IMR-90 (cell line): Measurements from ENCODE around the gene SLC12A7. TPM values are rescaled to one million over a fixed set of nuclear protein-coding genes. Genes with fewer than 3 reads are reported as not detected.

Experiments
- ATAC-seq: fragments of 200-7000 bp; cut with Tn5 transposase; 2 replicates; pipeline ENCODE4 v1.9.1; 2020; ENCODE audit warnings: low read depth, mild to moderate bottlenecking, moderate library complexity
- BruUV-seq: library from RNA; stranded (reverse); fragments of 400-500 nt; replicated peaks from 2 replicates; lab custom pipeline; 2021; lab: Mats Ljungman, UMichigan
- CTCF ChIA-PET: fragments of 300-600 bp; formaldehyde crosslinking; extraction: SDS; loops from one replicate; lab custom pipeline; 2021; ENCODE audit warnings: antibody characterized with exemption; lab: Yijun Ruan, JAX
- POLR2A ChIA-PET: fragments of 300-600 bp; sonication (Branson Sonifier 250); formaldehyde crosslinking; loops from one replicate; lab custom pipeline; 2022; ENCODE audit warnings: antibody characterized with exemption; ENCODE audit not compliant: unreplicated experiment; lab: Charles Lee
- DNase-seq: peaks from one replicate; pipeline ENCODE4 v3.0.0; 2013
- H2AFZ ChIP-seq: replicated peaks from 2 replicates; pipeline ENCODE3; 2013; ENCODE audit warnings: low read length, mild to moderate bottlenecking; ENCODE audit not compliant: poor library complexity
- H2AK5ac ChIP-seq: 2 replicates; pipeline ENCODE4 v1.6.1; 2013; ENCODE audit warnings: low read depth, low read length, inconsistent platforms
- H2AK9ac ChIP-seq: replicated peaks from 2 replicates; pipeline ENCODE3; 2013; ENCODE audit warnings: mild to moderate bottlenecking, low read depth, low read length, moderate library complexity; ENCODE audit not compliant: poor library complexity
- H2BK120ac ChIP-seq: 2 replicates; pipeline ENCODE4 v1.6.1; 2013; ENCODE audit warnings: low read depth, low read length, inconsistent platforms
- H2BK15ac ChIP-seq: 3 replicates; pipeline ENCODE4 v1.6.1; 2013; ENCODE audit warnings: low read depth, low read length, inconsistent platforms
- H2BK20ac ChIP-seq: 2 replicates; pipeline ENCODE4 v1.6.1; 2013; ENCODE audit warnings: low read depth, mild to moderate bottlenecking, inconsistent platforms, low read length, moderate library complexity
- H2BK5ac ChIP-seq: 2 replicates; pipeline ENCODE4 v1.6.1; 2013; ENCODE audit warnings: mild to moderate bottlenecking, low read depth, low read length, inconsistent platforms; ENCODE audit not compliant: poor library complexity, severe bottlenecking
- H3K14ac ChIP-seq: replicated peaks from 2 replicates; pipeline ENCODE4 v1.6.1; 2013; ENCODE audit warnings: low read depth, low read length, inconsistent platforms
- H3K18ac ChIP-seq: 2 replicates; pipeline ENCODE4 v1.6.1; 2013; ENCODE audit warnings: low read depth, low read length, control low read depth
- H3K23ac ChIP-seq: 2 replicates; pipeline ENCODE4 v1.6.1; 2013; ENCODE audit warnings: low read depth, low read length, inconsistent platforms
- H3K27ac ChIP-seq: 2 replicates; pipeline ENCODE4 v1.5.1; 2013; ENCODE audit warnings: mild to moderate bottlenecking, control low read depth, low read length; ENCODE audit not compliant: insufficient read depth
- H3K27me3 ChIP-seq: 2 replicates; pipeline ENCODE4 v1.6.1; 2013; ENCODE audit warnings: low read length; ENCODE audit not compliant: control insufficient read depth, insufficient read depth
- H3K36me3 ChIP-seq: 2 replicates; pipeline ENCODE4 v1.6.1; 2013; ENCODE audit warnings: low read length, mixed read lengths; ENCODE audit not compliant: control insufficient read depth, insufficient read depth
- H3K4ac ChIP-seq: 2 replicates; pipeline ENCODE4 v1.6.1; 2013; ENCODE audit warnings: low read depth, low read length, inconsistent platforms
- H3K4me1 ChIP-seq: 2 replicates; pipeline ENCODE4 v1.6.1; 2013; ENCODE audit warnings: low read length, mixed read lengths; ENCODE audit not compliant: control insufficient read depth, insufficient read depth
- H3K4me2 ChIP-seq: 2 replicates; pipeline ENCODE4 v1.6.1; 2013; ENCODE audit warnings: low read depth, mild to moderate bottlenecking, control low read depth, low read length, moderate library complexity
- H3K4me3 ChIP-seq: 2 replicates; pipeline ENCODE4 v1.5.1; 2013; ENCODE audit warnings: low read depth, mild to moderate bottlenecking, control low read depth, low read length, moderate library complexity; ENCODE audit not compliant: insufficient read depth
- H3K56ac ChIP-seq: 2 replicates; pipeline ENCODE4 v1.6.1; 2013; ENCODE audit warnings: low read length, inconsistent platforms; ENCODE audit not compliant: insufficient read depth; ENCODE audit errors: extremely low read depth
- H3K79me1 ChIP-seq, 2 experiments: 2 replicates each; pipeline ENCODE4 v1.6.1; 2013; ENCODE audit warnings: low read length in 2 of 2, inconsistent platforms in 1 of 2, low read depth in 1 of 2
- H3K9ac ChIP-seq: 2 replicates; pipeline ENCODE4 v1.6.1; 2013; ENCODE audit warnings: low read depth, low read length, control low read depth
- H3K9me1 ChIP-seq: 2 replicates; pipeline ENCODE4 v1.6.1; 2013; ENCODE audit warnings: low read length, inconsistent platforms; ENCODE audit not compliant: insufficient read depth
- H3K9me3 ChIP-seq: 2 replicates; pipeline ENCODE4 v1.6.1; 2013; ENCODE audit warnings: low read length; ENCODE audit not compliant: control insufficient read depth, insufficient read depth
- H4K20me1 ChIP-seq: 2 replicates; pipeline ENCODE4 v1.6.1; 2013; ENCODE audit warnings: low read length, inconsistent platforms; ENCODE audit not compliant: insufficient read depth
- H4K5ac ChIP-seq: 2 replicates; pipeline ENCODE4 v1.6.1; 2013; ENCODE audit warnings: mild to moderate bottlenecking, low read depth, low read length, control low read depth
- H4K8ac ChIP-seq, 2 experiments: 2 replicates each; pipeline ENCODE4 v1.6.1; 2013; ENCODE audit warnings: low read depth in 2 of 2, low read length in 2 of 2, control low read depth in 1 of 2, inconsistent platforms in 1 of 2
- H4K91ac ChIP-seq: 2 replicates; pipeline ENCODE4 v1.6.1; 2013; ENCODE audit warnings: low read depth, low read length, inconsistent platforms; ENCODE audit not compliant: insufficient read depth
- BHLHE40 ChIP-seq: fragments of 150-350 bp; IDR thresholded peaks from 2 replicates; pipeline ENCODE4 v1.6.1; 2016; ENCODE audit warnings: mild to moderate bottlenecking, low read depth, low read length
- CEBPB ChIP-seq: IDR thresholded peaks from 2 replicates; pipeline ENCODE4 v1.6.1; 2012; ENCODE audit warnings: low read depth, low read length, improper control_type of control experiment
- CHD1 ChIP-seq: IDR thresholded peaks from 2 replicates; pipeline ENCODE4 v1.6.1; 2012; ENCODE audit warnings: low read depth, low read length, improper control_type of control experiment
- CTCF ChIP-seq: conservative IDR thresholded peaks from 2 replicates; pipeline ENCODE4 v1.5.1; 2012; ENCODE audit warnings: mild to moderate bottlenecking, low read depth, low read length, improper control_type of control experiment
- ELK1 ChIP-seq: fragments of 150-350 bp; IDR thresholded peaks from 2 replicates; pipeline ENCODE4 v1.6.1; 2016; ENCODE audit warnings: low read depth, mild to moderate bottlenecking, low read length, moderate library complexity, borderline replicate concordance
- FOS ChIP-seq: fragments of 150-350 bp; IDR thresholded peaks from 2 replicates; pipeline ENCODE4 v1.6.1; 2016; ENCODE audit warnings: low read depth, low read length
- MAFK ChIP-seq: IDR thresholded peaks from 2 replicates; pipeline ENCODE4 v1.6.1; 2012; ENCODE audit warnings: low read depth, low read length, improper control_type of control experiment
- MAZ ChIP-seq: IDR thresholded peaks from 2 replicates; pipeline ENCODE4 v1.6.1; 2012; ENCODE audit warnings: low read depth, mild to moderate bottlenecking, low read length, improper control_type of control experiment, moderate library complexity, borderline replicate concordance
- MXI1 ChIP-seq: IDR thresholded peaks from 2 replicates; pipeline ENCODE4 v1.6.1; 2012; ENCODE audit warnings: low read depth, mild to moderate bottlenecking, low read length, moderate library complexity, borderline replicate concordance
- NFE2L2 ChIP-seq: fragments of 150-350 bp; IDR thresholded peaks from 2 replicates; pipeline ENCODE4 v1.6.1; 2016; ENCODE audit warnings: low read depth, mild to moderate bottlenecking, low read length
- POLR2A ChIP-seq: IDR thresholded peaks from 2 replicates; pipeline ENCODE4 v1.6.1; 2012; ENCODE audit warnings: mild to moderate bottlenecking, low read depth, low read length
- RAD21 ChIP-seq: IDR thresholded peaks from 2 replicates; pipeline ENCODE4 v1.6.1; 2012; ENCODE audit warnings: low read length, improper control_type of control experiment
- RCOR1 ChIP-seq: IDR thresholded peaks from 2 replicates; pipeline ENCODE4 v1.6.1; 2012; ENCODE audit warnings: mild to moderate bottlenecking, low read length, improper control_type of control experiment; ENCODE audit not compliant: insufficient replicate concordance
- RFX5 ChIP-seq: IDR thresholded peaks from 2 replicates; pipeline ENCODE4 v1.8.0; 2012; ENCODE audit warnings: low read depth, mild to moderate bottlenecking, low read length, moderate library complexity
- SMC3 ChIP-seq: fragments of 150-350 bp; IDR thresholded peaks from 2 replicates; pipeline ENCODE4 v1.6.1; 2016; ENCODE audit warnings: low read depth, mild to moderate bottlenecking, antibody characterized with exemption, low read length, moderate library complexity
- USF2 ChIP-seq: fragments of 150-350 bp; IDR thresholded peaks from 2 replicates; pipeline ENCODE4 v1.6.1; 2017; ENCODE audit warnings: mild to moderate bottlenecking, antibody characterized with exemption, low read length, low read depth
- whole genome bisulfite sequencing, 2 experiments: methylation state at CpG; one replicate each; pipeline versions ENCODE4 v1.1.5 to v1.1.7; 2013; ENCODE audit warnings: missing lambda C conversion rate in 2 of 2; ENCODE audit not compliant: insufficient read length in 1 of 2; ENCODE audit errors: extremely low coverage in 2 of 2; 5-methylcytosine and 5-hydroxymethylcytosine counted together
- dilution Hi-C: fragments of 300-500 bp; cut with HindIII; formaldehyde crosslinking; loops from one replicate; pipeline ENCODE4 v1.14.3; 2018; ENCODE audit warnings: low sequenced_read_pairs; ENCODE audit not compliant: unreplicated experiment
- in situ Hi-C: fragments of 300-500 bp; cut with MboI; formaldehyde crosslinking; loops from 3 replicates; pipeline ENCODE4 v1.14.3; 2019; ENCODE audit warnings: low sequenced_read_pairs, inconsistent platforms, mixed read lengths
- intact Hi-C: fragments of 100-400 bp; cut with micrococcal nuclease; formaldehyde crosslinking; loops from 2 replicates; pipeline ENCODE4 v1.10.0; 2022
- polyA plus RNA-seq, 3 experiments: library from polyadenylated mRNA; depleted of rRNA; stranded (reverse); fragments of >200 nt; gene quantifications; 2 replicates each; pipeline ENCODE4 v1.2.3, GENCODE V29; 2012; ENCODE audit warnings: low replicate concordance in 1 of 3
- total RNA-seq: library from RNA; depleted of rRNA; stranded (reverse); fragments of >200 nt; gene quantifications from 2 replicates; pipeline ENCODE4 v1.2.3, GENCODE V29; 2012

Gene SLC12A7
- total and polyA plus RNA-seq, 2 of the 4 experiments (the other 2 are of a cell fraction), result 3.0 to 6.1 TPM

GRCh38 chr5:1130218-1130946 lies 18.5 kb upstream of the SLC12A7 start:
- no peak for ATAC-seq
- TF ChIP-seq MXI1 (no peak), MAZ (no peak), MAFK (no peak), CEBPB (no peak), RCOR1 (no peak), BHLHE40 (no peak), FOS (no peak), CTCF (no peak), USF2 (no peak), NFE2L2 (no peak), ELK1 (no peak), SMC3 (no peak), CHD1 (no peak), RAD21 (no peak), RFX5 (no peak), POLR2A (no peak)
- Histone ChIP-seq H3K4me2 (no peak overlapping the region), H3K4ac (no peak overlapping the region), H2BK120ac (no peak overlapping the region), H3K4me3 (no peak overlapping the region), H3K9me3 (no peaks in the 10 kb centered on the region), H2AK9ac (no peak overlapping the region), H2BK20ac (no peak overlapping the region), H3K27ac (no peak overlapping the region), H3K18ac (no peak overlapping the region), H3K36me3 (no peaks in the 10 kb centered on the region), H3K27me3 (peaks cover 47% of the 10 kb centered on the region), H3K9me1 (no peaks in the 10 kb centered on the region), H3K56ac (no peak overlapping the region), H4K91ac (no peak overlapping the region), H2BK15ac (no peak overlapping the region), H3K4me1 (no peaks in the 10 kb centered on the region), H4K5ac (no peak overlapping the region), H3K9ac (no peak overlapping the region), H2AK5ac (no peak overlapping the region), H3K79me1 (no peaks in the 10 kb centered on the region), H4K20me1 (no peaks in the 10 kb centered on the region), H3K14ac (no peak overlapping the region), H3K23ac (no peak overlapping the region), H2AFZ (no peak overlapping the region), H2BK5ac (no peak overlapping the region), H4K8ac (no peak overlapping the region)
- WGBS, 2 experiments, result 71% methylated on average over 8 of the region's 26 CpGs; no CpG with 5 or more reads in 1 of the 2 experiments
- dilution Hi-C loops, result no loop called here
- no peak for DNase-seq
- intact Hi-C loops, result no loop called here
- ChIA-PET CTCF (no interaction called here), POLR2A (no interaction called here)
- no TSS peak for BruUV-seq
- in situ Hi-C loops, result loop anchor here (10.0 kb wide), 1 partner anchor 196 kb away; no protein-coding TSS in a partner anchor
